BJ (cell line): Measurements from ENCODE around the gene CA10. TPM values are rescaled to one million over a fixed set of nuclear protein-coding genes. Genes with fewer than 3 reads are reported as not detected.

Experiments
- CTCF ChIA-PET: fragments of 350-600 bp; formaldehyde crosslinking; extraction: SDS; loops from one replicate; lab custom pipeline; 2021; ENCODE audit warnings: antibody characterized with exemption, inconsistent platforms; lab: Yijun Ruan, JAX
- POLR2A ChIA-PET: fragments of 300-600 bp; sonication (Branson Sonifier 250); formaldehyde crosslinking; extraction: SDS; loops from one replicate; lab custom pipeline; 2021; ENCODE audit warnings: antibody characterized with exemption; lab: Charles Lee
- DNase-seq: peaks from one replicate; pipeline ENCODE4 v3.0.0-alpha.2; 2011; ENCODE audit warnings: low read depth
- H3K27me3 ChIP-seq: 2 replicates; pipeline ENCODE4 v1.6.0; 2011; ENCODE audit warnings: low read length; ENCODE audit not compliant: control insufficient read depth, insufficient read depth
- H3K36me3 ChIP-seq: 2 replicates; pipeline ENCODE4 v1.5.1; 2011; ENCODE audit warnings: low read length; ENCODE audit not compliant: control insufficient read depth, insufficient read depth
- H3K4me3 ChIP-seq: 2 replicates; pipeline ENCODE4 v1.5.1; 2011; ENCODE audit warnings: low read depth, mild to moderate bottlenecking, control low read depth, low read length
- CTCF ChIP-seq: IDR thresholded peaks from 2 replicates; pipeline ENCODE4 v1.5.1; 2011; ENCODE audit warnings: low read depth, mild to moderate bottlenecking, control low read depth, inconsistent platforms, low read length, moderate library complexity; ENCODE audit not compliant: insufficient read depth
- polyA plus RNA-seq: library from polyadenylated mRNA; depleted of rRNA; stranded (reverse); fragments of >200 nt; gene quantifications from 2 replicates; pipeline ENCODE4 v1.2.3, GENCODE V29; 2011

Gene CA10
- polyA plus RNA-seq, 1 experiment, result not detected

- Histone ChIP-seq H3K4me3 (no peak overlapping the region), H3K36me3 (no peaks in the 10 kb centered on the region), H3K27me3 (no peaks in the 10 kb centered on the region)
- TF ChIP-seq CTCF, result no peak
- ChIA-PET POLR2A (no interaction called here), CTCF (no interaction called here)
- DNase-seq, result no peak
Observed at GRCh38 chr17:51643702-51644490, 514.6 kb downstream of the CA10 start.

GRCh38 chr17:51642029-51642428 is 516.5 kb downstream of the CA10 start:
- ChIA-PET CTCF (interaction anchor here (0.6 kb wide), 1 partner anchor 732 kb away, joined by 4 read pairs; no protein-coding TSS in a partner anchor), POLR2A (no interaction called here)
- TF ChIP-seq CTCF, result no peak
- no peak for DNase-seq
- no peaks in the 10 kb centered on the region for H3K27me3 ChIP-seq
- no peaks in the 10 kb centered on the region for H3K36me3 ChIP-seq
- H3K4me3 ChIP-seq, result no peak overlapping the region

- H3K36me3 ChIP-seq, result no peaks in the 10 kb centered on the region
- no peak for TF ChIP-seq CTCF
- POLR2A ChIA-PET, result no interaction called here
- H3K4me3 ChIP-seq, result no peak overlapping the region
- DNase-seq, result no peak
- no peaks in the 10 kb centered on the region for H3K27me3 ChIP-seq
- CTCF ChIA-PET, result no interaction called here
Observed at GRCh38 chr17:51640108-51640622, 518.3 kb downstream of the CA10 start.

GRCh38 chr17:51638971-51639370 is 519.5 kb downstream of the CA10 start:
- Histone ChIP-seq H3K36me3 (no peaks in the 10 kb centered on the region), H3K27me3 (no peaks in the 10 kb centered on the region), H3K4me3 (no peak overlapping the region)
- ChIA-PET CTCF (no interaction called here), POLR2A (no interaction called here)
- TF ChIP-seq CTCF, result no peak
- DNase-seq, result no peak

GRCh38 chr17:51636291-51636690 is 522.2 kb downstream of the CA10 start:
- Histone ChIP-seq H3K27me3 (no peaks in the 10 kb centered on the region), H3K36me3 (no peaks in the 10 kb centered on the region), H3K4me3 (no peak overlapping the region)
- ChIA-PET POLR2A (no interaction called here), CTCF (no interaction called here)
- TF ChIP-seq CTCF, result no peak
- DNase-seq, result no peak
